Right hindlimb (tissue), 1 donor: ENCODE results near the gene DHX57.

Experiments used
- DNase-seq: peaks from one replicate; pipeline ENCODE4 v3.0.0-alpha.2; 2018

DHX57 gene

GRCh38 chr2:38875576-38876367 is at the start of gene DHX57, which contains the start of gene MORN2:
TSS of gene DHX57 (minus strand) at chr2:38875934. CDS start at chr2:38868405, 7,529 bp downstream.
TSS of gene MORN2 (plus strand) at chr2:38875976.
- DNase-seq = peak; percentile 93

GRCh38 chr2:38922902-38923301 is 47.2 kb upstream of the DHX57 start:
- DNase-seq = no peak

GRCh38 chr2:38922389-38922788 is 46.7 kb upstream of the DHX57 start:
- no peak for DNase-seq

GRCh38 chr2:38912619-38913018 is 36.9 kb upstream of the DHX57 start:
- DNase-seq = no peak

GRCh38 chr2:38911191-38911590 is 35.5 kb upstream of the DHX57 start:
- no peak for DNase-seq

GRCh38 chr2:38909872-38910271 is 34.1 kb upstream of the DHX57 start:
- no peak for DNase-seq

- no peak for DNase-seq
Measured at GRCh38 chr2:38907743-38908562, 32.2 kb upstream of the DHX57 start.

- DNase-seq = no peak
Measured at GRCh38 chr2:38907242-38907641, 31.5 kb upstream of the DHX57 start.

GRCh38 chr2:38905251-38905650 is 29.5 kb upstream of the DHX57 start:
- no peak for DNase-seq

GRCh38 chr2:38900726-38901125 is 25.0 kb upstream of the DHX57 start:
- no peak for DNase-seq

GRCh38 chr2:38898256-38898655 is 22.5 kb upstream of the DHX57 start:
- no peak for DNase-seq

- DNase-seq = no peak
Measured at GRCh38 chr2:38892819-38893218, 17.1 kb upstream of the DHX57 start.

- no peak for DNase-seq
Measured at GRCh38 chr2:38889575-38889974, 13.8 kb upstream of the DHX57 start, which contains the start of gene ARHGEF33. TSS of gene ARHGEF33 (plus strand) at chr2:38889875. CDS start at chr2:38919448, 29,573 bp downstream.

- DNase-seq = no peak
Measured at GRCh38 chr2:38889045-38889444, 13.3 kb upstream of the DHX57 start.

GRCh38 chr2:38887902-38888554 is 12.3 kb upstream of the DHX57 start:
- no peak for DNase-seq

- DNase-seq = no peak
Measured at GRCh38 chr2:38887347-38887746, 11.6 kb upstream of the DHX57 start.

GRCh38 chr2:38886063-38886462 is 10.3 kb upstream of the DHX57 start:
- no peak for DNase-seq

- no peak for DNase-seq
Measured at GRCh38 chr2:38876407-38876806, 673 bp upstream of the DHX57 start.

- no peak for DNase-seq
Measured at GRCh38 chr2:38875227-38875575, 533 bp downstream of the DHX57 start.

- DNase-seq = no peak
Measured at GRCh38 chr2:38873763-38874162, 2.0 kb downstream of the DHX57 start.

GRCh38 chr2:38871432-38871831 is 4.3 kb downstream of the DHX57 start:
- DNase-seq = no peak

- no peak for DNase-seq
Measured at GRCh38 chr2:38866773-38867443, 8.8 kb downstream of the DHX57 start.
